HepG2 (cell line): Measurements from ENCODE around the gene GAPDH. TPM values are rescaled to one million over a fixed set of nuclear protein-coding genes. Genes with fewer than 3 reads are reported as not detected.

ENCODE experiments used
- ATAC-seq: fragments of 200-7000 bp; cut with Tn5 transposase; 3 replicates; pipeline ENCODE4 v1.9.1; 2020; ENCODE audit warnings: mild to moderate bottlenecking, moderate library complexity
- BruUV-seq: library from RNA; stranded (reverse); fragments of 400-500 nt; replicated peaks from 2 replicates; lab custom pipeline; 2021; lab: Mats Ljungman, UMichigan
- CTCF ChIA-PET: fragments of 300-600 bp; formaldehyde crosslinking; extraction: SDS; loops from one replicate; lab custom pipeline; 2021; ENCODE audit warnings: low total read pairs, inconsistent platforms, low intra/inter-chr PET ratio; lab: Yijun Ruan, JAX
- POLR2A ChIA-PET: fragments of 350-600 bp; sonication (Branson Sonifier 250); formaldehyde crosslinking; loops from one replicate; lab custom pipeline; 2020; ENCODE audit warnings: antibody characterized with exemption, inconsistent platforms; lab: Yijun Ruan, JAX
- DNase-seq: peaks from one replicate; pipeline ENCODE4 v3.0.0-alpha.2; 2015; ENCODE audit warnings: low spot score
- FAIRE-seq: peaks from 3 replicates; lab custom pipeline; 2011; peaks lifted over from hg19 to GRCh38; lab: Jason Lieb, UNC
- H2AFZ ChIP-seq: one replicate; pipeline ENCODE4 v1.6.1; 2011; ENCODE audit warnings: low read length, inconsistent platforms
- H3K27ac ChIP-seq: fragments of 300-600 bp; 3 replicates; pipeline ENCODE4 v1.8.0; 2011; ENCODE audit warnings: mixed run types, mild to moderate bottlenecking, mixed read lengths, low read length, inconsistent platforms; ENCODE audit not compliant: insufficient read depth; ENCODE audit errors: extremely low read length
- H3K27me3 ChIP-seq, 2 experiments: fragments of 200-600 bp in 1 of 2; 2 replicates in 1 of 2; 3 replicates in 1 of 2; pipeline versions ENCODE4 v1.6.0 to v1.8.0; 2011; ENCODE audit warnings: low read length in 2 of 2, mild to moderate bottlenecking in 2 of 2, moderate library complexity in 2 of 2, inconsistent platforms in 1 of 2; ENCODE audit not compliant: insufficient read depth in 2 of 2, control insufficient read depth in 1 of 2
- H3K36me3 ChIP-seq, 2 experiments: fragments of 200-600 bp in 1 of 2; replicated peaks in 1 of 2; 2 replicates in 1 of 2; 3 replicates in 1 of 2; pipeline versions ENCODE4 v1.5.1 to v1.8.0; 2011; ENCODE audit warnings: low read length in 2 of 2, inconsistent platforms in 1 of 2; ENCODE audit not compliant: insufficient read depth in 2 of 2, control insufficient read depth in 1 of 2
- H3K4me1 ChIP-seq: 2 replicates; pipeline ENCODE4 v1.5.1; 2012; ENCODE audit warnings: low read length, inconsistent platforms; ENCODE audit not compliant: insufficient read depth
- H3K4me2 ChIP-seq: 2 replicates; pipeline ENCODE4 v1.6.0; 2011; ENCODE audit warnings: low read depth, low read length, inconsistent platforms
- H3K4me3 ChIP-seq, 3 experiments: fragments of 200-600 bp in 1 of 3; sonication (generic), shearing (Covaris generic) in 1 of 3; replicated peaks in 1 of 3; 2 replicates each; pipeline ENCODE4 v1.5.1; 2011 to 2016; ENCODE audit warnings: low read length in 3 of 3, inconsistent platforms in 2 of 3, low read depth in 2 of 3, mild to moderate bottlenecking in 2 of 3, control low read depth in 1 of 3, mixed read lengths in 1 of 3; ENCODE audit not compliant: insufficient read depth in 1 of 3
- H3K79me2 ChIP-seq: one replicate; pipeline ENCODE4 v1.6.1; 2011; ENCODE audit warnings: low read length, inconsistent platforms; ENCODE audit not compliant: insufficient read depth
- H3K9ac ChIP-seq: 2 replicates; pipeline ENCODE4 v1.6.0; 2011; ENCODE audit warnings: mild to moderate bottlenecking, low read depth, low read length, inconsistent platforms; ENCODE audit not compliant: insufficient read depth
- H3K9me3 ChIP-seq: 2 replicates; pipeline ENCODE4 v1.5.1; 2012; ENCODE audit warnings: mild to moderate bottlenecking, low read length
- H4K20me1 ChIP-seq: 2 replicates; pipeline ENCODE4 v1.6.0; 2011; ENCODE audit warnings: inconsistent platforms, mild to moderate bottlenecking, low read length, moderate library complexity; ENCODE audit not compliant: insufficient read depth
- DMAP1 ChIP-seq: IDR thresholded peaks from 2 replicates; pipeline ENCODE4 v1.6.1; 2016
- FOXA3 ChIP-seq: IDR thresholded peaks from 2 replicates; pipeline ENCODE4 v1.6.1; 2016; ENCODE audit warnings: missing genetic modification reagents, missing compliant biosample characterization
- NCOA5 ChIP-seq: sonication (generic); formaldehyde crosslinking; IDR thresholded peaks from 2 replicates; pipeline ENCODE4 v1.4.0; 2020; ENCODE audit warnings: missing genetic modification reagents
- NR2F2 ChIP-seq: IDR thresholded peaks from 2 replicates; pipeline ENCODE4 v1.6.1; 2012; ENCODE audit warnings: low read depth, inconsistent platforms, borderline replicate concordance
- SAP130 ChIP-seq: IDR thresholded peaks from 2 replicates; pipeline ENCODE4 v1.6.1; 2016; ENCODE audit warnings: low read depth
- ZBTB4 ChIP-seq: sonication (generic); formaldehyde crosslinking; IDR thresholded peaks from 2 replicates; pipeline ENCODE4 v1.4.0; 2020; ENCODE audit warnings: missing genetic modification reagents, mild to moderate bottlenecking, borderline replicate concordance
- ZBTB8A ChIP-seq: sonication (generic); formaldehyde crosslinking; IDR thresholded peaks from 2 replicates; pipeline ENCODE4 v1.4.0; 2020; ENCODE audit warnings: mild to moderate bottlenecking, low read depth, missing genetic modification reagents, borderline replicate concordance
- ZNF292 ChIP-seq: sonication (generic); formaldehyde crosslinking; IDR thresholded peaks from 2 replicates; pipeline ENCODE4 v1.8.1; 2022; ENCODE audit warnings: mild to moderate bottlenecking, low read depth, missing genetic modification reagents, borderline replicate concordance
- ZNF616 ChIP-seq: sonication (generic); formaldehyde crosslinking; IDR thresholded peaks from 2 replicates; pipeline ENCODE4 v1.5.0; 2020; ENCODE audit warnings: low read depth, mild to moderate bottlenecking, missing genetic modification reagents
- WGBS: methylation state at CpG from one replicate; pipeline ENCODE4 v1.1.6; 2017; ENCODE audit warnings: low lambda C conversion rate; 5-methylcytosine and 5-hydroxymethylcytosine counted together
- in situ Hi-C: cut with HindIII; loops from 2 replicates; pipeline ENCODE4 v1.10.0; 2017; ENCODE audit warnings: low pct_unique_long_range_greater_than_20kb; ENCODE audit not compliant: extremely low pct_ligation_motif_present
- intact Hi-C: fragments of 100-400 bp; cut with micrococcal nuclease; formaldehyde crosslinking; loops from one replicate; pipeline ENCODE4 v1.10.0; 2022; ENCODE audit not compliant: unreplicated experiment
- polyA plus RNA-seq, 8 experiments: library from polyadenylated mRNA; depleted of rRNA in 3 of 8; stranded (reverse) in 7 of 8; unstranded in 1 of 8; fragments of >200 nt; fragmentation: Illumina TruSeq in 4 of 8; extraction: Trizol in 4 of 8; gene quantifications; 2 replicates each; pipeline versions ENCODE4 v1.2.1 to v1.2.3, GENCODE V29; 2011 to 2016; ENCODE audit warnings: low read depth in 4 of 8, missing spikeins in 1 of 8, mixed read lengths in 1 of 8; ENCODE audit not compliant: insufficient read depth in 1 of 8
- total RNA-seq, 5 experiments: library from RNA; depleted of rRNA; stranded (reverse); fragments of >200 nt; fragmentation: Illumina TruSeq; extraction: Trizol; gene quantifications; 2 replicates each; pipeline ENCODE4 v1.2.3, GENCODE V29; 2016; ENCODE audit warnings: low read depth in 1 of 5
- TF ChIP-seq, protein P1 (sequence below): sonication (generic); formaldehyde crosslinking; IDR thresholded peaks from 2 replicates; pipeline ENCODE4 v1.5.0; 2020; ENCODE audit warnings: mild to moderate bottlenecking, missing genetic modification reagents, borderline replicate concordance
- TF ChIP-seq, protein P2 (sequence below): sonication (generic); formaldehyde crosslinking; IDR thresholded peaks from 2 replicates; pipeline ENCODE4 v1.5.0; 2020; ENCODE audit warnings: mild to moderate bottlenecking, missing genetic modification reagents
- TF ChIP-seq, protein P3 (sequence below): sonication (generic); formaldehyde crosslinking; IDR thresholded peaks from 2 replicates; pipeline ENCODE4 v1.5.1; 2020; ENCODE audit warnings: mild to moderate bottlenecking, moderate library complexity, missing genetic modification reagents
- TF ChIP-seq, protein P4 (sequence below): sonication (generic); formaldehyde crosslinking; IDR thresholded peaks from 2 replicates; pipeline ENCODE4 v1.4.0; 2020; ENCODE audit warnings: missing genetic modification reagents

Gene GAPDH
- total and polyA plus RNA-seq, 2 of the 13 experiments (the other 11 are each of a cell fraction or from before 2014, with no cell fraction given): 3,038 to 12,722 TPM

- H3K27me3 ChIP-seq: no peaks in the 10 kb centered on the region
- H3K4me2 ChIP-seq: no peak overlapping the region
- ATAC-seq (peak; percentile 67), DNase-seq (peak; percentile 63), FAIRE-seq (no peak)
- CTCF ChIA-PET: no interaction called here
- POLR2A ChIA-PET: interaction anchor here (1.3 kb wide), 1 partner anchor 36 kb away, joined by 4 read pairs; the partner anchor contains the start of gene GAPDH
- H3K36me3 ChIP-seq: peaks cover 18 to 47% of the 10 kb centered on the region in 2 experiments
- in situ Hi-C loops (no loop called here), intact Hi-C loops (no loop called here)
- H3K9ac ChIP-seq: no peak overlapping the region
- no peaks in the 10 kb centered on the region; the same call in 1 of the 2 replicates for H4K20me1 ChIP-seq
- no peak overlapping the region for H2AFZ ChIP-seq
- peaks cover 25% of the 10 kb centered on the region for H3K79me2 ChIP-seq
- peaks cover 38% of the 10 kb centered on the region for H3K4me1 ChIP-seq
- peak overlapping the region; percentile 46 for H3K27ac ChIP-seq
- 70% methylated on average over 7 of the region's 7 CpGs for WGBS
- no peak overlapping the region for H3K4me3 ChIP-seq
- BruUV-seq: no TSS peak
- no peaks in the 10 kb centered on the region for H3K9me3 ChIP-seq
- TF ChIP-seq SAP130 (CRISPR knock-in tag) (peak; percentile 46; the same call in 1 of the 2 replicates), ZBTB4 (0 out of 2 replicates have a peak, but pooled peaks have one; percentile 52), ZNF292 (CRISPR knock-in tag) (no peak), NCOA5 (CRISPR knock-in tag) (no peak), ZBTB8A (CRISPR knock-in tag) (no peak), NR2F2 (no peak), ZNF616 (CRISPR knock-in tag) (no peak), DMAP1 (CRISPR knock-in tag) (no peak), FOXA3 (CRISPR knock-in tag) (peak; percentile 18; the same call in 1 of the 2 replicates)
- TF ChIP-seq, protein P1, sequence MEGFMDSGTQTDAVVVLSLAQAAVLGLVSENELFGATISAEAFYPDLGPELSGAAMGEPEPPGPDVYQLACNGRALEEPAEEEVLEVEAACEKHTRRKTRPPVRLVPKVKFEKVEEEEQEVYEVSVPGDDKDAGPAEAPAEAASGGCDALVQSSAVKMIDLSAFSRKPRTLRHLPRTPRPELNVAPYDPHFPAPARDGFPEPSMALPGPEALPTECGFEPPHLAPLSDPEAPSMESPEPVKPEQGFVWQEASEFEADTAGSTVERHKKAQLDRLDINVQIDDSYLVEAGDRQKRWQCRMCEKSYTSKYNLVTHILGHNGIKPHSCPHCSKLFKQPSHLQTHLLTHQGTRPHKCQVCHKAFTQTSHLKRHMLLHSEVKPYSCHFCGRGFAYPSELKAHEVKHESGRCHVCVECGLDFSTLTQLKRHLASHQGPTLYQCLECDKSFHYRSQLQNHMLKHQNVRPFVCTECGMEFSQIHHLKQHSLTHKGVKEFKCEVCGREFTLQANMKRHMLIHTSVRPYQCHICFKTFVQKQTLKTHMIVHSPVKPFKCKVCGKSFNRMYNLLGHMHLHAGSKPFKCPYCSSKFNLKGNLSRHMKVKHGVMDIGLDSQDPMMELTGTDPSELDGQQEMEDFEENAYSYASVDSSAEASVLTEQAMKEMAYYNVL (CRISPR knock-in tag): 0 out of 2 replicates have a peak, but pooled peaks have one; percentile 28
- TF ChIP-seq, protein P2, sequence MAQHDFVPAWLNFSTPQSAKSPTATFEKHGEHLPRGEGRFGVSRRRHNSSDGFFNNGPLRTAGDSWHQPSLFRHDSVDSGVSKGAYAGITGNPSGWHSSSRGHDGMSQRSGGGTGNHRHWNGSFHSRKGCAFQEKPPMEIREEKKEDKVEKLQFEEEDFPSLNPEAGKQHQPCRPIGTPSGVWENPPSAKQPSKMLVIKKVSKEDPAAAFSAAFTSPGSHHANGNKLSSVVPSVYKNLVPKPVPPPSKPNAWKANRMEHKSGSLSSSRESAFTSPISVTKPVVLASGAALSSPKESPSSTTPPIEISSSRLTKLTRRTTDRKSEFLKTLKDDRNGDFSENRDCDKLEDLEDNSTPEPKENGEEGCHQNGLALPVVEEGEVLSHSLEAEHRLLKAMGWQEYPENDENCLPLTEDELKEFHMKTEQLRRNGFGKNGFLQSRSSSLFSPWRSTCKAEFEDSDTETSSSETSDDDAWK (CRISPR knock-in tag): no peak
- TF ChIP-seq, protein P3, sequence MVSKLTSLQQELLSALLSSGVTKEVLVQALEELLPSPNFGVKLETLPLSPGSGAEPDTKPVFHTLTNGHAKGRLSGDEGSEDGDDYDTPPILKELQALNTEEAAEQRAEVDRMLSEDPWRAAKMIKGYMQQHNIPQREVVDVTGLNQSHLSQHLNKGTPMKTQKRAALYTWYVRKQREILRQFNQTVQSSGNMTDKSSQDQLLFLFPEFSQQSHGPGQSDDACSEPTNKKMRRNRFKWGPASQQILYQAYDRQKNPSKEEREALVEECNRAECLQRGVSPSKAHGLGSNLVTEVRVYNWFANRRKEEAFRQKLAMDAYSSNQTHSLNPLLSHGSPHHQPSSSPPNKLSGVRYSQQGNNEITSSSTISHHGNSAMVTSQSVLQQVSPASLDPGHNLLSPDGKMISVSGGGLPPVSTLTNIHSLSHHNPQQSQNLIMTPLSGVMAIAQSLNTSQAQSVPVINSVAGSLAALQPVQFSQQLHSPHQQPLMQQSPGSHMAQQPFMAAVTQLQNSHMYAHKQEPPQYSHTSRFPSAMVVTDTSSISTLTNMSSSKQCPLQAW (CRISPR knock-in tag): peak; percentile 59; the same call in 1 of the 2 replicates
- TF ChIP-seq, protein P4, sequence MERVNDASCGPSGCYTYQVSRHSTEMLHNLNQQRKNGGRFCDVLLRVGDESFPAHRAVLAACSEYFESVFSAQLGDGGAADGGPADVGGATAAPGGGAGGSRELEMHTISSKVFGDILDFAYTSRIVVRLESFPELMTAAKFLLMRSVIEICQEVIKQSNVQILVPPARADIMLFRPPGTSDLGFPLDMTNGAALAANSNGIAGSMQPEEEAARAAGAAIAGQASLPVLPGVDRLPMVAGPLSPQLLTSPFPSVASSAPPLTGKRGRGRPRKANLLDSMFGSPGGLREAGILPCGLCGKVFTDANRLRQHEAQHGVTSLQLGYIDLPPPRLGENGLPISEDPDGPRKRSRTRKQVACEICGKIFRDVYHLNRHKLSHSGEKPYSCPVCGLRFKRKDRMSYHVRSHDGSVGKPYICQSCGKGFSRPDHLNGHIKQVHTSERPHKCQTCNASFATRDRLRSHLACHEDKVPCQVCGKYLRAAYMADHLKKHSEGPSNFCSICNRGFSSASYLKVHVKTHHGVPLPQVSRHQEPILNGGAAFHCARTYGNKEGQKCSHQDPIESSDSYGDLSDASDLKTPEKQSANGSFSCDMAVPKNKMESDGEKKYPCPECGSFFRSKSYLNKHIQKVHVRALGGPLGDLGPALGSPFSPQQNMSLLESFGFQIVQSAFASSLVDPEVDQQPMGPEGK: peak; percentile 36; the same call in 1 of the 2 replicates
These were observed 36.1 kb downstream of the GAPDH start for GRCh38 chr12:6570264-6570887.
